Measurements from ENCODE around the gene TNNC2. TPM values are rescaled to one million over a fixed set of nuclear protein-coding genes. Genes with fewer than 3 reads are reported as not detected.

TNNC2 gene
- total and polyA plus RNA-seq, 2 donors (not counting 1 experiment from before 2014, with no cell fraction given) = 0.33 TPM; not detected in 1

- Histone ChIP-seq H3K4me1 (ENCODE audit: control insufficient read depth in 2 of 2, insufficient read depth in 2 of 2, low read length in 2 of 2) (peaks cover 17 to 23% of the 10 kb centered on the region in 2 donors), H3K79me2 (ENCODE audit: control insufficient read depth, insufficient read depth, low read length) (no peaks in the 10 kb centered on the region), H4K20me1 (ENCODE audit: control insufficient read depth, insufficient read depth, low read length, poor library complexity, severe bottlenecking) (no peaks in the 10 kb centered on the region), H3K9ac (ENCODE audit: low read length) (no peak overlapping the region), H3K4me2 (replicated peaks; ENCODE audit: low read depth, low read length, poor library complexity, severe bottlenecking) (peak overlapping the region; percentile 80), H3K27ac (ENCODE audit: low read length in 2 of 2) (no peak overlapping the region), H3K9me3 (ENCODE audit: control extremely low read depth in 1 of 3, control insufficient read depth in 2 of 3, insufficient read depth in 1 of 3, low read length in 2 of 3) (peaks cover 0 to 2% (median 0%) of the 10 kb centered on the region in 3 donors), H3K36me3 (replicated peaks in 1 of 2; ENCODE audit: control extremely low read depth in 1 of 2, control insufficient read depth in 1 of 2, extremely low read depth in 1 of 2, insufficient read depth in 2 of 2, low read length in 1 of 2) (no peaks in the 10 kb centered on the region), H2AFZ (ENCODE audit: insufficient read depth, low read depth, low read length, poor library complexity, severe bottlenecking) (peak overlapping the region; percentile 46), H3K4me3 (ENCODE audit: control extremely low read depth in 1 of 5, extremely low read depth in 1 of 5, insufficient read depth in 1 of 5, low read depth in 2 of 5, low read length in 4 of 5) (no peak overlapping the region), H3K27me3 (replicated peaks in 1 of 4; ENCODE audit: control extremely low read depth in 1 of 4, control insufficient read depth in 3 of 4, insufficient read depth in 4 of 4, low read length in 3 of 4) (peaks cover 0 to 21% (median 9%) of the 10 kb centered on the region in 4 experiments)
- ATAC-seq (ENCODE audit: low read depth) = peak; percentile 20
- no peak for TF ChIP-seq CTCF (IDR thresholded peaks at IDR 0.05)
- TF ChIP-seq EZH2 (IDR thresholded peaks at IDR 0.05; ENCODE audit: borderline replicate concordance, insufficient read depth, low read depth, low read length, poor library complexity, severe bottlenecking) = no peak
- DNase-seq = peak; percentile 32
- 15% methylated on average over 23 of the region's 24 CpGs for whole genome bisulfite sequencing (ENCODE audit: insufficient coverage)
- Mint-ChIP-seq H3K27me3 (peaks cover 23% of the 10 kb centered on the region), H3K9me3 (ENCODE audit: insufficient read depth) (no peaks in the 10 kb centered on the region), H3K4me1 (peaks cover 21% of the 10 kb centered on the region), H3K4me3 (peak overlapping the region; percentile 34), H3K27ac (no peak overlapping the region)
- ChIA-PET POLR2A (no interaction called here), CTCF (interaction anchor here (1.2 to 4.8 kb wide), 3 partner anchors 10 to 139 kb away, joined by 3 to 20 read pairs (median 5); no protein-coding TSS in a partner anchor)
- intact Hi-C loops (cut with micrococcal nuclease) = no loop called here
Measured at GRCh38 chr20:45822857-45823256, 4.3 kb downstream of the TNNC2 start.

- no peak for DNase-seq
- TF ChIP-seq EZH2 (IDR thresholded peaks at IDR 0.05; ENCODE audit: borderline replicate concordance, insufficient read depth, low read depth, low read length, poor library complexity, severe bottlenecking) = no peak
- no peak for TF ChIP-seq CTCF (IDR thresholded peaks at IDR 0.05)
- Histone ChIP-seq H3K9ac (ENCODE audit: low read length) (no peak overlapping the region), H3K4me2 (replicated peaks; ENCODE audit: low read depth, low read length, poor library complexity, severe bottlenecking) (no peak overlapping the region), H3K36me3 (replicated peaks in 1 of 2; ENCODE audit: control extremely low read depth in 1 of 2, control insufficient read depth in 1 of 2, extremely low read depth in 1 of 2, insufficient read depth in 2 of 2, low read length in 1 of 2) (no peaks in the 10 kb centered on the region), H4K20me1 (ENCODE audit: control insufficient read depth, insufficient read depth, low read length, poor library complexity, severe bottlenecking) (no peaks in the 10 kb centered on the region), H3K4me3 (ENCODE audit: control extremely low read depth in 1 of 5, extremely low read depth in 1 of 5, insufficient read depth in 1 of 5, low read depth in 2 of 5, low read length in 4 of 5) (no peak overlapping the region), H3K79me2 (ENCODE audit: control insufficient read depth, insufficient read depth, low read length) (no peaks in the 10 kb centered on the region), H2AFZ (ENCODE audit: insufficient read depth, low read depth, low read length, poor library complexity, severe bottlenecking) (no peak overlapping the region), H3K27ac (ENCODE audit: low read length in 2 of 2) (no peak overlapping the region), H3K4me1 (ENCODE audit: control insufficient read depth in 2 of 2, insufficient read depth in 2 of 2, low read length in 2 of 2) (peaks cover 17 to 23% of the 10 kb centered on the region in 2 donors), H3K27me3 (replicated peaks in 1 of 4; ENCODE audit: control extremely low read depth in 1 of 4, control insufficient read depth in 3 of 4, insufficient read depth in 4 of 4, low read length in 3 of 4) (peaks cover 0 to 21% (median 9%) of the 10 kb centered on the region in 4 experiments), H3K9me3 (ENCODE audit: control extremely low read depth in 1 of 3, control insufficient read depth in 2 of 3, insufficient read depth in 1 of 3, low read length in 2 of 3) (peaks cover 0 to 2% (median 0%) of the 10 kb centered on the region in 3 donors)
- no peaks in the 10 kb centered on the region for H3K9me3 Mint-ChIP-seq (ENCODE audit: insufficient read depth)
- CTCF ChIA-PET = interaction anchor here (1.0 to 4.8 kb wide), 4 partner anchors 21 to 140 kb away, joined by 3 to 20 read pairs (median 3); no protein-coding TSS in a partner anchor
- POLR2A ChIA-PET = interaction anchor here (0.6 kb wide), 1 partner anchor 285 kb away, joined by 4 read pairs; no protein-coding TSS in a partner anchor
- H3K27ac Mint-ChIP-seq = no peak overlapping the region
- peak overlapping the region; percentile 2 for H3K4me3 Mint-ChIP-seq
- ATAC-seq (ENCODE audit: low read depth) = no peak
- H3K4me1 Mint-ChIP-seq = peaks cover 21% of the 10 kb centered on the region
- intact Hi-C loops (cut with micrococcal nuclease) = no loop called here
- 100% methylated on average over 1 of the region's 2 CpGs for WGBS (ENCODE audit: insufficient coverage)
- peaks cover 23% of the 10 kb centered on the region for H3K27me3 Mint-ChIP-seq
Measured at GRCh38 chr20:45821947-45822346, 5.2 kb downstream of the TNNC2 start.

All from B cell (primary cell).